Measurements from ENCODE around the gene COL12A1.

Gene COL12A1

GRCh38 chr6:75128878-75129570, 76.8 kb downstream of the COL12A1 start:
- no peak overlapping the region for H3K4me3 ChIP-seq (ENCODE audit: low read depth, low read length)
- TF ChIP-seq, protein P1, sequence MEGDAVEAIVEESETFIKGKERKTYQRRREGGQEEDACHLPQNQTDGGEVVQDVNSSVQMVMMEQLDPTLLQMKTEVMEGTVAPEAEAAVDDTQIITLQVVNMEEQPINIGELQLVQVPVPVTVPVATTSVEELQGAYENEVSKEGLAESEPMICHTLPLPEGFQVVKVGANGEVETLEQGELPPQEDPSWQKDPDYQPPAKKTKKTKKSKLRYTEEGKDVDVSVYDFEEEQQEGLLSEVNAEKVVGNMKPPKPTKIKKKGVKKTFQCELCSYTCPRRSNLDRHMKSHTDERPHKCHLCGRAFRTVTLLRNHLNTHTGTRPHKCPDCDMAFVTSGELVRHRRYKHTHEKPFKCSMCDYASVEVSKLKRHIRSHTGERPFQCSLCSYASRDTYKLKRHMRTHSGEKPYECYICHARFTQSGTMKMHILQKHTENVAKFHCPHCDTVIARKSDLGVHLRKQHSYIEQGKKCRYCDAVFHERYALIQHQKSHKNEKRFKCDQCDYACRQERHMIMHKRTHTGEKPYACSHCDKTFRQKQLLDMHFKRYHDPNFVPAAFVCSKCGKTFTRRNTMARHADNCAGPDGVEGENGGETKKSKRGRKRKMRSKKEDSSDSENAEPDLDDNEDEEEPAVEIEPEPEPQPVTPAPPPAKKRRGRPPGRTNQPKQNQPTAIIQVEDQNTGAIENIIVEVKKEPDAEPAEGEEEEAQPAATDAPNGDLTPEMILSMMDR (IDR thresholded peaks at IDR 0.05; ENCODE audit: borderline replicate concordance, insufficient read depth, low read depth, low read length) = no peak

DNA sequence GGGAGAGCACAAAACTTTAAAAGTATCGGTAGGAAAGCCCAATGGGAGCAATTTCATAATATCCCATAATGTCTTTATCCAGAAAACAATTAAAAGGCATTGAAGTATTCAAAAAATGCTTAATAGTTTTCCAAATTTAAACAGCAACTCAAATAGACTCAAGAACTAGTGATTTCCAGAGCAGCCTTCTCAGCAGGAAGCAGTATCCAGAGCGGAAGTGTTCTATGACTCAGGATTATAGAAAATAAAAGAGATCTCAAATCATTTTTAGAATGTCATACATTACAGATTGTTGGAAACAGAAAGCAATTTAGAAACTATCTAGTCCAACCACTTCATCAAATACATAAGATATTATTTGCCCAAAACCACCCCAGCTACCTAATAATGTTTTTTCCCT, 79.3 kb downstream of the COL12A1 start:
- no peak overlapping the region for H3K4me3 ChIP-seq (ENCODE audit: low read depth, low read length)
- TF ChIP-seq, protein P1 (IDR thresholded peaks at IDR 0.05; ENCODE audit: borderline replicate concordance, insufficient read depth, low read depth, low read length) = no peak

- H3K4me3 ChIP-seq (ENCODE audit: low read depth, low read length) = no peak overlapping the region
- TF ChIP-seq, protein P1 (IDR thresholded peaks at IDR 0.05; ENCODE audit: borderline replicate concordance, insufficient read depth, low read depth, low read length) = no peak
These were observed 80.9 kb downstream of the COL12A1 start for GRCh38 chr6:75124983-75125382.

GRCh38 chr6:75124085-75124484, 81.8 kb downstream of the COL12A1 start:
- no peak overlapping the region for H3K4me3 ChIP-seq (ENCODE audit: low read depth, low read length)
- TF ChIP-seq, protein P1 (IDR thresholded peaks at IDR 0.05; ENCODE audit: borderline replicate concordance, insufficient read depth, low read depth, low read length) = no peak

DNA sequence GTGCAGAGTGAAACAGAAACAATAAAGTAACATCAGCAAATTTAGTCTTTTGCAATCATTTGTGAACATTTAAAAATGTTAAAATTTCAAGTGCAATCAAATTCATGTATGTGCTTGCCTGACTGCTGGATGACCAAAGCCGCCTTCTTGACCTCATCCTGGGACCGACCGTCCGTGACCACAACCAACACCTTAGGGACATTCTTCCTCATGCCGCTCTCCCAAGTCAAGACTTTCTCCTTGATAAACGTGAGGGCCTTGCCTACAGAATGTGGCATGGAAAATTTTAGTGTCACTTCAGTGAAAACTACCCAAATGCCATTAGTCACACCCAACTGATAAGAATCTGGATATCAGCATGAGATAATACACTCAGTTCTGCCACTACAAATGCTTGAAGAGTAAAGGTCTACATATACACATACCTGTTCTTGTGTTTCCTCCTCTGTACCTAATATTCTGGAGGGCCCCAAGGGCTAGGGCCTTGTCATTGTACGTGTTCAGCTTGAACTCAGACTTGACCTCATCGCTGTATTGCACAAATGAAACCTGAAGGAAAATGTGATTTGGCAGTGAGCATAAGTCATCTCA, 86.8 kb downstream of the COL12A1 start:
- TF ChIP-seq, protein P1 (IDR thresholded peaks at IDR 0.05; ENCODE audit: borderline replicate concordance, insufficient read depth, low read depth, low read length) = no peak
- no peak overlapping the region for H3K4me3 ChIP-seq (ENCODE audit: low read depth, low read length)

DNA sequence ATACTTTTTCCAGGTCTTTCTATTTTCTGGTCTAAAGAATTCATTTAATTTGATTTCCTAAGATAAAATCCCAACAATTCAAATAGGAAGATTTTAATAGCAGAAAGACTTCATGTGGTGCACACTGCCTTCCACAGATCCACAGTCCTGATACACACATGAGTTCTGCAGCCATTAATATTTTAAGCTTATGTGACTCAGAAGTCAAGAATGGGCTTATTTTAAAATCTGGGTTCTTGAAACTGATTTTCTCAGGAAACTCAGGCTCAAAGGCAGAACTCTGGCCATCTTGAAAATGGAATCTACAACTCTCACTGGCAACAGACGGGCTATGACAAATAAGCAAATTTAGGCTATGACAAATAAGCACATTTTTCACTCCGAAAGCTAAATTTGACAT, 88.2 kb downstream of the COL12A1 start:
- H3K4me3 ChIP-seq (ENCODE audit: low read depth, low read length) = no peak overlapping the region
- TF ChIP-seq, protein P1 (IDR thresholded peaks at IDR 0.05; ENCODE audit: borderline replicate concordance, insufficient read depth, low read depth, low read length) = no peak

GRCh38 chr6:75116946-75117345, 88.9 kb downstream of the COL12A1 start:
- no peak overlapping the region for H3K4me3 ChIP-seq (ENCODE audit: low read depth, low read length)
- TF ChIP-seq, protein P1 (IDR thresholded peaks at IDR 0.05; ENCODE audit: borderline replicate concordance, insufficient read depth, low read depth, low read length) = no peak
